Epidermal melanocyte (primary cell): ENCODE results near the gene SFN.

Source experiments
- DNase-seq: peaks from one replicate; pipeline ENCODE4 v3.0.0; 2011; ENCODE audit warnings: low spot score; ENCODE audit not compliant: insufficient read length

Gene SFN

GRCh38 chr1:26911399-26912146, 48.6 kb downstream of the SFN start:
- no peak for DNase-seq

GRCh38 chr1:26912147-26912490, 49.2 kb downstream of the SFN start:
- DNase-seq: no peak

GRCh38 chr1:26913389-26913753, 50.4 kb downstream of the SFN start:
- DNase-seq: no peak
